ENCODE measurements around the gene GLE1.

The GLE1 gene

DNA sequence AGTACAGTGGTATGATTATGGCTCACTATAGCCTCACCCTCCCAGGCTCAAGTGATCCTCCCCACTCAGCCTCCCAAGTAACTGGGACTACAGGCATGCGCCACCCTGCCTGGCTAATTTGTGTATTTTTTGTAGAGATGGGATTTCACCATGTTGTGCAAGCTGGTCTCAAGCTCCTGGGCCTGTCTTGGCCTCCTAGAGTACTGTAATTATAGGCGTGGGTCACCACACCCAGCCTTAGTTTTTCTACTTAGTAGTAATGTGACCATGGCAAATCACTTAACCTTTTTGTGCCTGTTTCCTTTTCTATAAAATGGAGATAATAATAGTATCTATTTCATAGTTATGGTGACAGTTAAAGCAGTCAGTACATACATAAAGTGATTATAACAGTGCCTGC is 22.2 kb downstream of the GLE1 start:
- no peaks in the 10 kb centered on the region for H3K9me3 ChIP-seq (ENCODE audit: control insufficient read depth, insufficient read depth, low read length)
- H3K27me3 ChIP-seq (ENCODE audit: control insufficient read depth, insufficient read depth, low read length): no peaks in the 10 kb centered on the region
- H3K9ac ChIP-seq (ENCODE audit: low read depth, low read length): no peak overlapping the region
- no peak overlapping the region for H3K4me3 ChIP-seq (ENCODE audit: low read depth, low read length)
- no peak overlapping the region for H3K27ac ChIP-seq (ENCODE audit: low read depth, low read length)
- peaks cover 39% of the 10 kb centered on the region for H3K36me3 ChIP-seq (ENCODE audit: control insufficient read depth, insufficient read depth, low read length)
- H3K4me1 ChIP-seq (ENCODE audit: control insufficient read depth, insufficient read depth, low read length): no peaks in the 10 kb centered on the region

DNA sequence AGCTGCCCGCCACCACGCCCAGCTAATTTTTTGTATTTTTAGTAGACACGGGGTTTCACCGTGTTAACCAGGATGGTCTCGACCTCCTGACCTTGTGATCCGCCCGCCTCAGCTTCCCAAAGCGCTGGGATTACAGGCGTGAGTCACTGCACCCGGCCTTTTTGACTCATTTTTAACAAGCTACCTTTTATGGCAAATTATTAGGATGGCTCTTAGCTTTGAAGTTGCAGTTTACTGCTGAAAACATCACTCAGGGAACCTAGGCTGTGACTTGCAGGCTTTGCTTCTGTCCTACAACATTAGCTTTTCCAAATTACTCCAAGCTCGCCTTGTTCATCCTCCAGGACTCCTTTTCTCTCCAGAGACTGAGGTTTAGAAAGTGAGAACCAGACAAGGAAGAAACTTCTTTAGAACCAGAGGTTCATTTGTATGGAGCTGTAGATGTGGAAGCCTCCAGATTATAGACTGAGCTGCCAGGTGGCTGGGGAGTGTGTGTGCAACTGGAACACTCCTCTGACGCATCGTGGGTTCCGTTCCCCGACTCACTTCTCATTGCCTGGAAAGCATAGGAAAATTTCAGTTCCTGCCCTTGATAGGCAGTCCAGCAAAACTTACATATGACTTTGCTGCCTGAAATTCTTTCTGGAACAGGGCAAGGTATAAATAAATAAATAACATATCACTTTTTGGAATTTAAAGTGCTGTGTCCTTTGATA is 24.1 kb downstream of the GLE1 start:
- peaks cover 46% of the 10 kb centered on the region for H3K36me3 ChIP-seq (ENCODE audit: control insufficient read depth, insufficient read depth, low read length)

DNA sequence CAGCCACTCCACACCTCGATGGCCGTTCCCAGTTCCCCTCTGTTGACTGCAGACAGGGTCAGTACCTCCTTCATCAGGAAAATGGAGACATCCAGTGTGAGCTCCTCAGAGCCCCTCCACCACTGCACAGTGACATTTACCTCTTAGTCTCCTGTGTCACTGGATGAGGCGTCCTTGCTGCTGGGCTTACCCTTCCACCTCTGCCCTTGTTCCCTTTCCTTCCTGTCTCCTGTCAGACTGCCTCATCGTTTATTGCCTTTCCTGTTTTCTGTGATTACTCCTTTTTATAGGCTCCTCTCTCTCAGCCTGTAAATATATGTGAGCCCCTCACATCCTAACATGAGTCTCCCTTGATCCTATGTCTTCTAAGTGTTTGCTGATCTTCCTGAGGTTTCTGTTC is 24.7 kb downstream of the GLE1 start:
- H3K4me3 ChIP-seq (ENCODE audit: low read depth, low read length): no peak overlapping the region
- H3K36me3 ChIP-seq (ENCODE audit: control insufficient read depth, insufficient read depth, low read length): peaks cover 49% of the 10 kb centered on the region
- no peak overlapping the region for H3K9ac ChIP-seq (ENCODE audit: low read depth, low read length)
- no peak overlapping the region for H3K27ac ChIP-seq (ENCODE audit: low read depth, low read length)
- H3K9me3 ChIP-seq (ENCODE audit: control insufficient read depth, insufficient read depth, low read length): no peaks in the 10 kb centered on the region
- H3K27me3 ChIP-seq (ENCODE audit: control insufficient read depth, insufficient read depth, low read length): no peaks in the 10 kb centered on the region
- no peaks in the 10 kb centered on the region for H3K4me1 ChIP-seq (ENCODE audit: control insufficient read depth, insufficient read depth, low read length)

More for the DNA sequence above, 24.1 kb downstream of the GLE1 start:
- H3K27me3 ChIP-seq (ENCODE audit: control insufficient read depth, insufficient read depth, low read length): no peaks in the 10 kb centered on the region
- H3K9me3 ChIP-seq (ENCODE audit: control insufficient read depth, insufficient read depth, low read length): no peaks in the 10 kb centered on the region
- no peaks in the 10 kb centered on the region for H3K4me1 ChIP-seq (ENCODE audit: control insufficient read depth, insufficient read depth, low read length)
- no peak overlapping the region for H3K9ac ChIP-seq (ENCODE audit: low read depth, low read length)
- H3K4me3 ChIP-seq (ENCODE audit: low read depth, low read length): no peak overlapping the region
- H3K27ac ChIP-seq (ENCODE audit: low read depth, low read length): no peak overlapping the region

DNA sequence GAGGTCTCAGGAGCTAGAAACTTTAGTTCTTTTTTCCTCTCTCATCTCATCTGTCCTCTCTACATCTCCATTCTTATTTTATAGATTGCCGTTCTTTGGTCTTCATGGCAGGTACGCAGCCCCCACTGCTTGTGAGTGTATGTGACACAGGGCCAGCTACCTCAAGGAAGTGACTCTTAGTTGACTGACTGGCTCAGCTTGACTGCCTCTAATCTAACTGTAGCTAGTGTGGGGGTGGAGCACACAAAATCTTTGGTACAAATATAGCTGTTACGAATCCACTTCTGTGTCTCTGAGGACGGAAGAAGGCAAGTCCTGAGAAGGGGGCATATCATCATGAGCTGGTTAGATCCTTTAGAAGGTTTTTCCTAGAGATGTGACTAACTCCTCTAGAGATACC is 28.1 kb downstream of the GLE1 start:
- Histone ChIP-seq H3K27me3 (ENCODE audit: control insufficient read depth, insufficient read depth, low read length) (no peaks in the 10 kb centered on the region), H3K4me1 (ENCODE audit: control insufficient read depth, insufficient read depth, low read length) (no peaks in the 10 kb centered on the region), H3K9me3 (ENCODE audit: control insufficient read depth, insufficient read depth, low read length) (no peaks in the 10 kb centered on the region), H3K4me3 (ENCODE audit: low read depth, low read length) (no peak overlapping the region), H3K36me3 (ENCODE audit: control insufficient read depth, insufficient read depth, low read length) (peaks cover 39% of the 10 kb centered on the region), H3K9ac (ENCODE audit: low read depth, low read length) (no peak overlapping the region), H3K27ac (ENCODE audit: low read depth, low read length) (no peak overlapping the region)

DNA sequence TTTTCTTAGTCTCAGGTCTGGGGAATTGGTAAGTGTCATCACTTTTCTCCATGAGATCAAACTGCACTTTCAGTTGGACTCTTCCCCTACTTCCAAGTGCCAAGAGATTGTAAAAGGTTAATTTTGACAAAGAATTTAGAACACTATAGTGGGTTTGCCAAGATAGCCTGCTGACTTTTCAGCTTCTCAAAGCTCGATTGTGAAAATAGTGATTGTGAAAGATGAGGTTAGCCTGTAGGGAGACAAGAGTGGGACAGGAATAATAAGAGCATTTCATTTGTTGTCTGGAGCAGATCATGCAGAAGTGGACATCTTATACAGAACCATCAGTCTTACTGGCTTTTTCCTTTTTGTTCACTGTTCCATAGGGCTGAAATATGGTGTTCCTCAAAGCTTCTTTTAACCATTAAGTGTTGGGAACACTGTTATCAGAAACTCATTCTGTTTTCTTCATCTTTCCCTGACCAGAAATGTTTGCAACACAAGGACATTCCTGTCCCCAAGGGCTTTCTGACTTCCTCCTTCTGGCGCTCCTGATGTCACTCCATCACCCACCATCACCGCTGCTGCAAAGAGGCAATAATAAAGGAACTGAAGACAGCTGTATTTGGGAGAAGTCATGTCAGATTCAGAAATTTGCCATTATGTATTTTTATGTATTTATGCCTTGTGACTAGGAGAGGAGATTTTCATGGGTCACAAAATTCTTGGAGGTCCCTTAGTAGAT is 36.3 kb downstream of the GLE1 start:
- Histone ChIP-seq H3K27me3 (ENCODE audit: control insufficient read depth, insufficient read depth, low read length) (no peaks in the 10 kb centered on the region), H3K36me3 (ENCODE audit: control insufficient read depth, insufficient read depth, low read length) (peaks cover 55% of the 10 kb centered on the region)

DNA sequence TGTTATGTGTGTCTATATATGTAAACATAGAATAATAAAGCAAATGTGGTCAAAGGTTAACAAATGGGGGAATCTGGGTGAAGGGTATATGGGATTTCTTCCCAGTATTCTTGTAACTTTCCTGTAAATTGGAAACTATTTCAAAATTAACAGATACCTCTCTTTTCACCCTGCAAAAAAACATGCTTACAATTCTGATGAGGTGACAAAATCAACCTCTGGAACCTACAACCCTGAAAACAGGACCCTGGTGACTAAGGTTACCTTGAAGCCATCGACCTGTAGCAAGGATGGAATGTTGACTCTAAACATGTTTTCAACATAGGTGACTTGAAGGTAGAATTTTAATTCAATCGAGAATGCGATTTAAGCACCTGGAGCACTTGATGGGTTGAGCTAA is 42.0 kb downstream of the GLE1 start:
- H3K9me3 ChIP-seq (ENCODE audit: control insufficient read depth, insufficient read depth, low read length): no peaks in the 10 kb centered on the region
- H3K36me3 ChIP-seq (ENCODE audit: control insufficient read depth, insufficient read depth, low read length): peaks cover 6% of the 10 kb centered on the region; the same call in 1 of the 2 replicates
- H3K27me3 ChIP-seq (ENCODE audit: control insufficient read depth, insufficient read depth, low read length): no peaks in the 10 kb centered on the region; the same call in 1 of the 2 replicates
- H3K4me3 ChIP-seq (ENCODE audit: low read depth, low read length): no peak overlapping the region
- H3K4me1 ChIP-seq (ENCODE audit: control insufficient read depth, insufficient read depth, low read length): peaks cover 14% of the 10 kb centered on the region
- no peak overlapping the region for H3K9ac ChIP-seq (ENCODE audit: low read depth, low read length)
- no peak overlapping the region for H3K27ac ChIP-seq (ENCODE audit: low read depth, low read length)

More for the DNA sequence above, 36.3 kb downstream of the GLE1 start:
- Histone ChIP-seq H3K4me3 (ENCODE audit: low read depth, low read length) (no peak overlapping the region), H3K27ac (ENCODE audit: low read depth, low read length) (no peak overlapping the region), H3K4me1 (ENCODE audit: control insufficient read depth, insufficient read depth, low read length) (no peaks in the 10 kb centered on the region), H3K9me3 (ENCODE audit: control insufficient read depth, insufficient read depth, low read length) (no peaks in the 10 kb centered on the region), H3K9ac (ENCODE audit: low read depth, low read length) (no peak overlapping the region)

DNA sequence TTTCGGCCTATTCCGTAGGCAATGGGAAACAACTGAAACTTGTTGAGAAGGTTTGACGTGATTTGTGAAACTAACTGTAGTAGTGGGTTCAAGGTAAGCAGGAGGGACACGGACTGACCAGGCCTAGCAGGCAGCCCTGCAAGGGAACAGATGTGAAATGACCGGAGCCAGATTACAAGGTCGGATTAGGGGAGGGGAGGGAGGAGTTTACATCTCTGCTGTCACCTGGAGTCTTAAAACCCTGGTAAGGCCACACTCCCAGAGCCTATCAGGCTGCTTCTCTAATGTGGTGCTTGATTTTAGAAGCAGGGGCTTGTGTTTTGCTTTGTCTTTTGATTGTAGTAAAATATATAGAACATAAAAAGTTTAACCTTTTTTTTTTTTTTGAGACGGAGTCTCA is 44.4 kb downstream of the GLE1 start:
- Histone ChIP-seq H3K4me3 (ENCODE audit: low read depth, low read length) (no peak overlapping the region), H3K9ac (ENCODE audit: low read depth, low read length) (no peak overlapping the region), H3K27ac (ENCODE audit: low read depth, low read length) (no peak overlapping the region), H3K9me3 (ENCODE audit: control insufficient read depth, insufficient read depth, low read length) (no peaks in the 10 kb centered on the region), H3K4me1 (ENCODE audit: control insufficient read depth, insufficient read depth, low read length) (peaks cover 23% of the 10 kb centered on the region), H3K36me3 (ENCODE audit: control insufficient read depth, insufficient read depth, low read length) (no peaks in the 10 kb centered on the region), H3K27me3 (ENCODE audit: control insufficient read depth, insufficient read depth, low read length) (no peaks in the 10 kb centered on the region; the same call in 1 of the 2 replicates)

DNA sequence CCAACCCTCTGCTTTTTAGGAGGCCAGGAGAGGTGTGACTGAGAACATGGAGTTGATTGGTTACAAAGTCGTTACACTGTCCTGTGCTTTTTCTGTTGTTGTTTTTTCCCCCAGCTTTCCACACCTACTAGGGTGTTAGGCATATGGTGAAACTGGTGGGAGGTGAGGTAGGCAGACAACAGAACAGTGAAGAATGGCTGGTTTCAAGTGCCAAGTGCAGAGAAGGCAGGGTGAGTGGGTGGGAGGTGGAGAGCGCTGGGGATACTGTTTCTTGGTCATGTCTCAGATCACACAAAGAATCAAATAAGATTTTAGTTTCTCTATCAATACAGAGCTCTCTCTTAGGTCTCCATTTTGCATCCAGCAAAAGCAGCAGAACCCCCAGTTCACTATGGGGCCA is 45.7 kb downstream of the GLE1 start:
- no peaks in the 10 kb centered on the region for H3K36me3 ChIP-seq (ENCODE audit: control insufficient read depth, insufficient read depth, low read length)
- no peak overlapping the region for H3K4me3 ChIP-seq (ENCODE audit: low read depth, low read length)
- H3K4me1 ChIP-seq (ENCODE audit: control insufficient read depth, insufficient read depth, low read length): peaks cover 37% of the 10 kb centered on the region
- no peaks in the 10 kb centered on the region; the same call in 1 of the 2 replicates for H3K27me3 ChIP-seq (ENCODE audit: control insufficient read depth, insufficient read depth, low read length)
- no peak overlapping the region for H3K27ac ChIP-seq (ENCODE audit: low read depth, low read length)
- H3K9me3 ChIP-seq (ENCODE audit: control insufficient read depth, insufficient read depth, low read length): no peaks in the 10 kb centered on the region
- H3K9ac ChIP-seq (ENCODE audit: low read depth, low read length): no peak overlapping the region

DNA sequence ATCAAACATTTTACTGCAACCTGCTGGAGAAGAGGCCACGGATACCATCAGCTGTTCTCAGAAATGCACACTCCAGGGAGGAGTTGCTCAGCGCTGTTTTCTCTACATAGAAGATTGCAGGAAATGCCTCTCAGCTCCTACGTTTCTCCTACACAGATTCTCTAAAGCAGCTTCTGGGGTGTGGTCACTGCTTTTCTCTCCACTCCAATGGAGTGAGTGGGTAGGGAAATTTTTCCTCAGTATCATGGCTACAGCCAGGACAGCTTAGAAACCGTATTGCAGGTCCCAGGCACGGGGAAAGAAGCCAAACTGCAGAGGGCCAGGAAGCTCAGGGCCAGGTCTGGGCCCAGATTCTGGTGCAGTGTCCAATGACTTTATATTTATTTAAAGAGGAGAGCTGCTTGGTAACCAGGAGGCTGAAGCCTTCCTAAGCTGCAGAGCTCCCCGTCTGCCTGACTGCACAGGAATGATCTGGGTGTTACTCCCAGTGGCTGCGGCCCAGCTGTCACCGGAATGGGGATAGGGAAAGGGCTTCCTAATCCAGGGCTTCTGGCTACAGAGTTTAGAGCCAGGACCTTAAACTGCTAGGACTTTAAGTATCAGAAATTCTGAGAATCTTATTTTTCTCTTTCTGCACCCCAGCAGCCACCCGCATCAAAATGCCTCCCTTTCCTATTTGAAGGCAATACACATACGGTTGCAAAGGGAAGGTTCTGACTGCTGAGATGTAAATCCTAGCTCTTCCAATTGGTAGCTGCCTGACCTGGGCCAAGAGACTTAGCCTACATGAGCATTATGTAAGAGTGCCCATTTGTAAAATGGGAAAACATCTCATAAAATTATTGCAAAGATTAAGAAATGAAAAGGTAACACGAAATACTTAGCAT is 46.5 kb downstream of the GLE1 start:
- H3K9ac ChIP-seq (ENCODE audit: low read depth, low read length): no peak overlapping the region; the same call in 1 of the 2 replicates
- H3K36me3 ChIP-seq (ENCODE audit: control insufficient read depth, insufficient read depth, low read length): no peaks in the 10 kb centered on the region
- H3K4me3 ChIP-seq (ENCODE audit: low read depth, low read length): peak overlapping the region; percentile 87
- H3K27me3 ChIP-seq (ENCODE audit: control insufficient read depth, insufficient read depth, low read length): no peaks in the 10 kb centered on the region; the same call in 1 of the 2 replicates
- H3K27ac ChIP-seq (ENCODE audit: low read depth, low read length): no peak overlapping the region
- no peaks in the 10 kb centered on the region for H3K9me3 ChIP-seq (ENCODE audit: control insufficient read depth, insufficient read depth, low read length)
- H3K4me1 ChIP-seq (ENCODE audit: control insufficient read depth, insufficient read depth, low read length): peaks cover 44% of the 10 kb centered on the region

DNA sequence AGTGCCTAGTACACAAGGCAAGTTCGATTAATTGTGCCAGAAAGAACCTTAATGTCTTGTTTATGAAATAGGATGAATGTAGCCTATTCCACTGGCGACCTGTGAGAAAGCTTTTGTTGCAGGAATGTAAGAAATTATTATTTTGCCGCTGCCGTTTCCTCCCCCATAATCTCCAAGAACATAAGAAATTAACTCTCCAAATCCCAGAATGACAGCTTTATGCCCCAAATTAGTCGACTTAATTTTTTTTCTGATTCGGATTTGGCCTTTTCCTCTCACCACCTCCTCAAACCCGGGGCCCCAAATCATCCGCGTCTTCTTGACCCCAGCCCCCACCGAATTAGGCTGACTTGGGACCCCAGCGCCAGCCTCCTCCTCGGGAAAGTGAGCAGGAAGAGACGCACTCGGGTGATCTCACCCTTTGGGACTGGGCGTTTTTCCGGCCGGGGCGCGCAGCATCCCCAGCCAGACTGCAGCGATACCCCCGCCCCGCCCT is 47.2 kb downstream of the GLE1 start:
- H3K27me3 ChIP-seq (ENCODE audit: control insufficient read depth, insufficient read depth, low read length): no peaks in the 10 kb centered on the region; the same call in 1 of the 2 replicates
- no peaks in the 10 kb centered on the region for H3K9me3 ChIP-seq (ENCODE audit: control insufficient read depth, insufficient read depth, low read length)
- H3K4me3 ChIP-seq (ENCODE audit: low read depth, low read length): peak overlapping the region; percentile 87
- H3K27ac ChIP-seq (ENCODE audit: low read depth, low read length): peak overlapping the region; percentile 75
- H3K9ac ChIP-seq (ENCODE audit: low read depth, low read length): peak overlapping the region; percentile 54
- peaks cover 51% of the 10 kb centered on the region for H3K4me1 ChIP-seq (ENCODE audit: control insufficient read depth, insufficient read depth, low read length)
- no peaks in the 10 kb centered on the region for H3K36me3 ChIP-seq (ENCODE audit: control insufficient read depth, insufficient read depth, low read length)

All from HUES48 (cell line).